HCT116 (cell line): Measurements from ENCODE around the gene SNRNP35. TPM values are rescaled to one million over a fixed set of nuclear protein-coding genes. Genes with fewer than 3 reads are reported as not detected.
A peak's percentile ranks its signal among the peaks of the same experiment; 100 is the strongest.

ENCODE experiments used
- ATAC-seq: fragments of 200-7000 bp; cut with Tn5 transposase; 2 replicates; pipeline ENCODE4 v1.9.1; 2020; ENCODE audit warnings: mild to moderate bottlenecking, moderate library complexity
- BruUV-seq: library from RNA; stranded (reverse); fragments of 400-500 nt; replicated peaks from 2 replicates; lab custom pipeline; 2021; lab: Mats Ljungman, UMichigan
- CTCF ChIA-PET: fragments of 300-600 bp; sonication (Branson Sonifier 250); formaldehyde crosslinking; loops from one replicate; lab custom pipeline; 2021; ENCODE audit warnings: antibody characterized with exemption; lab: Charles Lee
- POLR2A ChIA-PET: fragments of 300-600, 350-600 bp; sonication (Branson Sonifier 250); formaldehyde crosslinking; loops from one replicate; lab custom pipeline; 2021; ENCODE audit warnings: antibody characterized with exemption; lab: Charles Lee
- RAD21 ChIA-PET, 2 experiments: fragments of 300-600 bp; sonication (Branson Sonifier 250); formaldehyde crosslinking; loops; one replicate each; lab custom pipeline; 2023; ENCODE audit warnings: low total read pairs in 2 of 2; ENCODE audit not compliant: uncharacterized antibody in 2 of 2, unreplicated experiment in 2 of 2, low non-redundant PET in 1 of 2; lab: Charles Lee
- DNase-seq: peaks from one replicate; pipeline ENCODE4 v3.0.0-alpha.2; 2010; ENCODE audit warnings: low read depth, low spot score
- H2AFZ ChIP-seq: fragments of 200-600 bp; shearing (Covaris generic), sonication (generic); 2 replicates; pipeline ENCODE4 v1.6.1; 2017; ENCODE audit warnings: low read depth, mixed run types, mixed read lengths, antibody characterized with exemption, low read length; ENCODE audit not compliant: poor library complexity, severe bottlenecking
- H3K27ac ChIP-seq: 2 replicates; pipeline ENCODE4 v1.5.1; 2012; ENCODE audit warnings: low read depth, low read length
- H3K27me3 ChIP-seq: fragments of 200-600 bp; sonication (generic); 2 replicates; pipeline ENCODE4 v1.6.1; 2016; ENCODE audit warnings: mixed run types, low read length, mixed read lengths; ENCODE audit not compliant: insufficient read depth
- H3K36me3 ChIP-seq, 2 experiments: fragments of 200-500 bp in 1 of 2; fragments of 200-600 bp in 1 of 2; sonication (Bioruptor generic) in 1 of 2; sonication (generic) in 1 of 2; 2 replicates each; pipeline versions ENCODE4 v1.5.1 to v1.6.1; 2014 to 2016; ENCODE audit warnings: low read length in 2 of 2, inconsistent platforms in 1 of 2, mixed read lengths in 1 of 2, mixed run types in 1 of 2; ENCODE audit not compliant: insufficient read depth in 2 of 2, control insufficient read depth in 1 of 2
- H3K4me1 ChIP-seq, 2 experiments: fragments of 200-600 bp in 1 of 2; sonication (generic) in 1 of 2; 2 replicates each; pipeline versions ENCODE4 v1.5.1 to v1.6.1; 2012 to 2017; ENCODE audit warnings: low read length in 2 of 2, inconsistent platforms in 1 of 2, mild to moderate bottlenecking in 1 of 2, mixed read lengths in 1 of 2, mixed run types in 1 of 2, moderate library complexity in 1 of 2; ENCODE audit not compliant: insufficient read depth in 2 of 2, control insufficient read depth in 1 of 2
- H3K4me2 ChIP-seq: fragments of 200-600 bp; sonication (generic); 2 replicates; pipeline ENCODE4 v1.6.1; 2017; ENCODE audit warnings: mixed run types, low read length, mixed read lengths
- H3K4me3 ChIP-seq, 2 experiments: fragments of 200-600 bp in 1 of 2; sonication (generic) in 1 of 2; replicated peaks in 1 of 2; 2 replicates each; pipeline ENCODE4 v1.5.1; 2011 to 2016; ENCODE audit warnings: low read length in 2 of 2, control low read depth in 1 of 2, low read depth in 1 of 2, mild to moderate bottlenecking in 1 of 2, mixed read lengths in 1 of 2, mixed run types in 1 of 2
- H3K79me2 ChIP-seq: fragments of 200-600 bp; sonication (generic); 2 replicates; pipeline ENCODE4 v1.6.1; 2017; ENCODE audit warnings: mild to moderate bottlenecking, mixed run types, low read length, moderate library complexity, mixed read lengths; ENCODE audit not compliant: insufficient read depth
- H3K9ac ChIP-seq: fragments of 200-600 bp; sonication (generic); 2 replicates; pipeline ENCODE4 v1.6.1; 2016; ENCODE audit warnings: low read length, mixed read lengths
- H3K9me2 ChIP-seq: fragments of 200-600 bp; sonication (generic), shearing (Covaris generic); 2 replicates; pipeline ENCODE4 v1.6.1; 2017; ENCODE audit warnings: mixed run types, mild to moderate bottlenecking, moderate library complexity; ENCODE audit not compliant: insufficient read depth
- H3K9me3 ChIP-seq, 2 experiments: fragments of 200-500 bp in 1 of 2; fragments of 200-600 bp in 1 of 2; sonication (Bioruptor generic) in 1 of 2; sonication (generic) in 1 of 2; 2 replicates each; pipeline ENCODE4 v1.6.1; 2014 to 2017; ENCODE audit warnings: low read length in 2 of 2, mixed read lengths in 2 of 2, inconsistent platforms in 1 of 2, low read depth in 1 of 2, mild to moderate bottlenecking in 1 of 2, mixed run types in 1 of 2, moderate library complexity in 1 of 2; ENCODE audit not compliant: control insufficient read depth in 1 of 2, insufficient read depth in 1 of 2
- H4K20me1 ChIP-seq: fragments of 200-600 bp; sonication (generic), shearing (Covaris generic); 2 replicates; pipeline ENCODE4 v1.6.1; 2017; ENCODE audit warnings: mixed run types, mild to moderate bottlenecking, moderate library complexity; ENCODE audit not compliant: insufficient read depth
- MAX ChIP-seq: IDR thresholded peaks from 2 replicates; pipeline ENCODE4 v1.6.1; 2012
- POLR2AphosphoS5 ChIP-seq: IDR thresholded peaks from 2 replicates; pipeline ENCODE4 v1.6.1; 2011; ENCODE audit warnings: mild to moderate bottlenecking, low read depth, low read length, moderate library complexity
- REST ChIP-seq: IDR thresholded peaks from 2 replicates; pipeline ENCODE4 v1.6.1; 2012; ENCODE audit warnings: low read depth
- SIN3A ChIP-seq: IDR thresholded peaks from 2 replicates; pipeline ENCODE4 v1.6.1; 2012; ENCODE audit warnings: low read depth
- SP1 ChIP-seq: IDR thresholded peaks from 2 replicates; pipeline ENCODE4 v1.6.1; 2012; ENCODE audit warnings: low read depth
- SRF ChIP-seq: IDR thresholded peaks from 2 replicates; pipeline ENCODE4 v1.6.1; 2012; ENCODE audit warnings: low read depth
- TCF7L2 ChIP-seq: IDR thresholded peaks from 2 replicates; pipeline ENCODE4 v1.7.0; 2011; ENCODE audit warnings: borderline replicate concordance, inconsistent platforms; ENCODE audit not compliant: insufficient read depth, insufficient read length; ENCODE audit errors: extremely low read depth
- YY1 ChIP-seq: IDR thresholded peaks from 2 replicates; pipeline ENCODE4 v1.6.1; 2011; ENCODE audit warnings: low read length, low read depth, moderate library complexity, mild to moderate bottlenecking; ENCODE audit not compliant: insufficient replicate concordance; ENCODE audit errors: extremely low read depth
- intact Hi-C: fragments of 100-400 bp; cut with micrococcal nuclease; formaldehyde crosslinking; loops from 2 replicates; pipeline ENCODE4 v1.10.0; 2022
- total RNA-seq: library from RNA; stranded (reverse); gene quantifications from one replicate; pipeline ENCODE4 v1.2.1, GENCODE V29; 2021; ENCODE audit not compliant: unreplicated experiment

SNRNP35 gene
- total RNA-seq, 1 experiment from 2014 or later, result 12.4 TPM

GRCh38 chr12:123449249-123449733 is 8.6 kb upstream of the SNRNP35 start:
- no peaks in the 10 kb centered on the region for H4K20me1 ChIP-seq
- H2AFZ ChIP-seq, result no peak overlapping the region
- POLR2A ChIA-PET, result no interaction called here
- DNase-seq (no peak), ATAC-seq (peak; percentile 26; the same call in 1 of the 2 replicates)
- H3K4me3 ChIP-seq, result no peak overlapping the region
- H3K27ac ChIP-seq, result no peak overlapping the region
- no peaks in the 10 kb centered on the region for H3K79me2 ChIP-seq
- no TSS peak for BruUV-seq
- no peaks in the 10 kb centered on the region for H3K9me3 ChIP-seq
- TF ChIP-seq REST (no peak), TCF7L2 (no peak), YY1 (no peak), POLR2AphosphoS5 (no peak), SRF (no peak), SIN3A (no peak), SP1 (no peak), MAX (no peak)
- H3K4me1 ChIP-seq, result peaks cover 0 to 4% of the 10 kb centered on the region in 2 experiments; a peak in 1 of 4 replicates
- intact Hi-C loops, result no loop called here
- H3K36me3 ChIP-seq, result no peaks in the 10 kb centered on the region
- no peak overlapping the region for H3K4me2 ChIP-seq
- H3K9me2 ChIP-seq, result no peaks in the 10 kb centered on the region
- no peaks in the 10 kb centered on the region for H3K27me3 ChIP-seq
- RAD21 ChIA-PET, result no interaction called here
- CTCF ChIA-PET, result no interaction called here
- H3K9ac ChIP-seq, result no peak overlapping the region
